Esophagus squamous epithelium (tissue), 5 donors: ENCODE measurements around the gene EDN3. TPM values are rescaled to one million over a fixed set of nuclear protein-coding genes. Genes with fewer than 3 reads are reported as not detected.

ENCODE experiments used
- DNase-seq: peaks from one replicate; lab custom pipeline; 2025; lab: John Stamatoyannopoulos, UW
- H3K27ac ChIP-seq, 4 donors: fragments of 200-600 bp; sonication (generic); one replicate each; pipeline ENCODE4 v1.5.1; 2016 to 2019; ENCODE audit warnings: mild to moderate bottlenecking in 1 of 4
- H3K27me3 ChIP-seq, 4 donors: fragments of 200-600 bp; sonication (generic); 1 replicate in 3 of 4; 2 replicates in 1 of 4; pipeline versions ENCODE4 v1.5.1 to v1.6.0; 2017 to 2021; ENCODE audit warnings: antibody characterized with exemption in 1 of 4
- H3K36me3 ChIP-seq, 3 donors: fragments of 200-600 bp; sonication (generic); one replicate each; pipeline ENCODE4 v1.5.1; 2016 to 2019
- H3K4me1 ChIP-seq, 3 donors: fragments of 200-600 bp; sonication (generic); one replicate each; pipeline ENCODE4 v1.5.1; 2017 to 2019
- H3K4me3 ChIP-seq, 4 donors: fragments of 200-600 bp; sonication (generic); 1 replicate in 3 of 4; 2 replicates in 1 of 4; pipeline ENCODE4 v1.5.1; 2016 to 2019; ENCODE audit warnings: mild to moderate bottlenecking in 2 of 4, moderate library complexity in 1 of 4
- H3K9me3 ChIP-seq, 3 donors: fragments of 200-600 bp; sonication (generic); one replicate each; pipeline ENCODE4 v1.5.1; 2016 to 2019
- POLR2A ChIP-seq, 4 donors: fragments of 450-650 bp; IDR thresholded peaks; one replicate each; pipeline ENCODE4 v1.6.1; 2017; ENCODE audit warnings: antibody characterized with exemption in 4 of 4, mild to moderate bottlenecking in 4 of 4, moderate library complexity in 3 of 4
- WGBS, 2 donors: methylation state at CpG; one replicate each; pipeline ENCODE4 v1.1.5; 2018; 5-methylcytosine and 5-hydroxymethylcytosine counted together
- intact Hi-C: fragments of 100-400 bp; cut with DNase I; formaldehyde crosslinking; loops from one replicate; pipeline ENCODE4 v1.15.0; 2022
- total RNA-seq, 4 donors: library from RNA; depleted of rRNA; stranded (reverse); fragments of >200 nt; gene quantifications; one replicate each; pipeline ENCODE4 v1.1.0, GENCODE V29; 2016
- TF ChIP-seq, protein P1 (sequence below), 6 experiments: fragments of 450-650 bp in 4 of 6; fragments of 200-600 bp in 2 of 6; sonication (generic) in 2 of 6; IDR thresholded peaks; one replicate each; pipeline ENCODE4 v1.5.1; 2016 to 2019; ENCODE audit warnings: antibody characterized with exemption in 6 of 6, mild to moderate bottlenecking in 4 of 6, moderate library complexity in 4 of 6
- donor health status: DM: yes; HTN: yes; CAD: no.

Gene EDN3
- total RNA-seq, 4 donors from 2014 or later, result 7.5 to 65.2 (median 16.6) TPM

DNA sequence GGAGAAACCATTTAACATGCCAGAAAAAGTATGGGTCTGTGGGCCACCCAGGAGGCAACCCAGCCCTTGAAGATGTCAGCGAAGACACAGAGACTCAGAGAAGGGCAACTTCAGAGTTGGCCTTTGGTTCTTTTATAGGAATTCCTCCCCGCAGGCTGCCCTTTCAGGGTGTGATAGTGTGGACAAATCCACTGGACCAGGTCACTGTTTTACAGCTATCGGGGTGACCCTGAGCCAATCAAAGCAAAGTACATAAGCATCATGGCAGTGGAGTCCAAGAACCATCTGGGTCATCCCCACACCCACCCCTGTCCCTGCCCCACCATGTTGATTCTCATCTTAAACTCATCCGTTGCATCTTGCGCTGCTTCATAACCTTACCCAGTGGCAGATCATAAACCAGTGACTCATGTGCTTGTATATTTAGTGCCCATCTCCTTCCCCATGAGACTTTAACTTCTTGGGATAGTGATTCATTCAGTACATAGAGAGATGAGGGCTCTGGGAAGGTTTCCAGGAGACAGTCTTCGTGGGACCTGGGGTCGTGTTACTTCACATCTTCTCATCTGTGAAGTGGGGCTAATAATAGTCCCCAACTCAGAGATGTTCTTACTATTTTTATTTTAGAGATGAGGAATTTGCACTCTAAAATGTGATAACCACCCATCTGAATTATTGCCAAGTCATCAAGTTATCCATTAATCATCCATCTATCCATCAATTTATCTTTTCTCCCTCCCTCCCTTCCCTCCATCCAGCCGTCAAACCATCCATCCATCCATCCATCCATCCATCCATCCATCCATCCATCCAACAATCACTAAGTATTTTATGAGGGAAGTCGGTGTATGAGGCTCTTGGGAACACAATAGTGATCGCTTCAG is 51.0 kb downstream of the EDN3 start:
- Histone ChIP-seq H3K9me3 (no peaks in the 10 kb centered on the region), H3K36me3 (no peaks in the 10 kb centered on the region), H3K4me1 (peaks cover 0 to 4% (median 0%) of the 10 kb centered on the region in 3 donors), H3K27me3 (peaks cover 0 to 13% (median 0%) of the 10 kb centered on the region in 4 donors), H3K27ac (no peak overlapping the region), H3K4me3 (no peak overlapping the region)
- TF ChIP-seq, protein P1, sequence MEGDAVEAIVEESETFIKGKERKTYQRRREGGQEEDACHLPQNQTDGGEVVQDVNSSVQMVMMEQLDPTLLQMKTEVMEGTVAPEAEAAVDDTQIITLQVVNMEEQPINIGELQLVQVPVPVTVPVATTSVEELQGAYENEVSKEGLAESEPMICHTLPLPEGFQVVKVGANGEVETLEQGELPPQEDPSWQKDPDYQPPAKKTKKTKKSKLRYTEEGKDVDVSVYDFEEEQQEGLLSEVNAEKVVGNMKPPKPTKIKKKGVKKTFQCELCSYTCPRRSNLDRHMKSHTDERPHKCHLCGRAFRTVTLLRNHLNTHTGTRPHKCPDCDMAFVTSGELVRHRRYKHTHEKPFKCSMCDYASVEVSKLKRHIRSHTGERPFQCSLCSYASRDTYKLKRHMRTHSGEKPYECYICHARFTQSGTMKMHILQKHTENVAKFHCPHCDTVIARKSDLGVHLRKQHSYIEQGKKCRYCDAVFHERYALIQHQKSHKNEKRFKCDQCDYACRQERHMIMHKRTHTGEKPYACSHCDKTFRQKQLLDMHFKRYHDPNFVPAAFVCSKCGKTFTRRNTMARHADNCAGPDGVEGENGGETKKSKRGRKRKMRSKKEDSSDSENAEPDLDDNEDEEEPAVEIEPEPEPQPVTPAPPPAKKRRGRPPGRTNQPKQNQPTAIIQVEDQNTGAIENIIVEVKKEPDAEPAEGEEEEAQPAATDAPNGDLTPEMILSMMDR (IDR thresholded peaks at IDR 0.05), result no peak
- TF ChIP-seq POLR2A (IDR thresholded peaks at IDR 0.05), result no peak
- intact Hi-C loops, result no loop called here
- no peak for DNase-seq
- WGBS, 2 donors, result 73 to 82% methylated on average over 9 to 10 of the region's 10 CpGs

DNA sequence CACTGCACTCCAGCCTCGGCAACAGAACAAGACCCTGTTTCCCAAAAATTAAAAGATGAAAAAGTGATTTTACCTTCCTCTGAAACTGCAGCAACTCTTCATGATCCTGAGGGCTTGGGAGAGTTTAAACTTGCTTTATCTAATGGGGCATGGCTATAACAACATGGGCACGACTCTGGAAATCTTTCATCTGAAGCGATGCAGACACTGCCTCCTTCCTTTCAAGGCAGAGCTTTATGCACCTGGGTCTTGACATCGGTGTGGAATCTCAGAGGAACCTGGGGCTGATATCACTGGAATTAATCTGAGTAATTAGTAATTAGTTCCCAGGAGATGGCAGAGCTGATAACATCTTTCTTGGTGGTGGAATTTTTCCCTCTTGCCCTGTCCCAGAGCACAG is 52.1 kb downstream of the EDN3 start:
- intact Hi-C loops, result no loop called here
- no peaks in the 10 kb centered on the region for H3K9me3 ChIP-seq
- no peak overlapping the region for H3K4me3 ChIP-seq
- WGBS, 2 donors, result 84 to 85% methylated on average over 4 of the region's 4 CpGs
- H3K27ac ChIP-seq, result no peak overlapping the region
- H3K36me3 ChIP-seq, result no peaks in the 10 kb centered on the region
- H3K27me3 ChIP-seq, result peaks cover 0 to 25% (median 0%) of the 10 kb centered on the region in 4 donors
- H3K4me1 ChIP-seq, result peaks cover 0 to 15% (median 0%) of the 10 kb centered on the region in 3 donors
- TF ChIP-seq, protein P1 (IDR thresholded peaks at IDR 0.05), result no peak
- no peak for TF ChIP-seq POLR2A (IDR thresholded peaks at IDR 0.05)
- DNase-seq, result no peak

DNA sequence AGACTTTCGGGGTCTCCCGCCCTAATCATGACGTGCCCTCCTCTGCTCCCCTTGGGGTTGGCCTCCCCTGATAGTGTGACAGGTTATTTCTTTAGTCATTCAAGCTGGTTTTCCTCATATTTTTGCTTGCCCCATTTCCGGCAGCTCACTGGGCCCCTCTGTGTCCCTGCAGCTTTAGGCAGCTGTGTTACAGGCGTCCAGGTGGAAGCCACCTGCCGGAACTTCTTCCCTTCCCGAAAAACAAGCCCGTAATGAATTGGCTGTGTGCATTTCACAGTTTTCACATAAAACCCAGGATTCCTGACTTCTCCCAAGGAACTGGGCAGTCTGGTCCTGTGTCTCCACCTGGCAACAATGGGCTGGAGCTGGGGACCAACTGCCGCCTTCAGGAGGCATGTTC is 52.6 kb downstream of the EDN3 start:
- Histone ChIP-seq H3K27me3 (peaks cover 0 to 25% (median 0%) of the 10 kb centered on the region in 4 donors), H3K4me3 (no peak overlapping the region), H3K4me1 (peaks cover 0 to 16% (median 0%) of the 10 kb centered on the region in 3 donors), H3K27ac (no peak overlapping the region), H3K9me3 (no peaks in the 10 kb centered on the region), H3K36me3 (no peaks in the 10 kb centered on the region)
- WGBS, 2 donors, result 84 to 85% methylated on average over 9 of the region's 9 CpGs
- intact Hi-C loops, result no loop called here
- no peak for DNase-seq
- TF ChIP-seq, protein P1 (IDR thresholded peaks at IDR 0.05), result no peak
- no peak for TF ChIP-seq POLR2A (IDR thresholded peaks at IDR 0.05)

- TF ChIP-seq, protein P1 (IDR thresholded peaks at IDR 0.05), result no peak
- TF ChIP-seq POLR2A (IDR thresholded peaks at IDR 0.05), result no peak
- intact Hi-C loops, result no loop called here
- Histone ChIP-seq H3K27ac (no peak overlapping the region), H3K4me3 (no peak overlapping the region), H3K36me3 (no peaks in the 10 kb centered on the region), H3K27me3 (peaks cover 0 to 17% (median 0%) of the 10 kb centered on the region in 4 donors), H3K4me1 (peaks cover 0 to 21% (median 0%) of the 10 kb centered on the region in 3 donors), H3K9me3 (no peaks in the 10 kb centered on the region)
- 69 to 78% methylated on average over 1 to 2 of the region's 6 CpGs for WGBS, 2 donors
- no peak for DNase-seq
These were observed 54.0 kb downstream of the EDN3 start for GRCh38 chr20:59354460-59354859.

GRCh38 chr20:59355242-59355641 is 54.8 kb downstream of the EDN3 start:
- H3K27me3 ChIP-seq, result peaks cover 0 to 19% (median 0%) of the 10 kb centered on the region in 4 donors
- DNase-seq, result no peak
- peaks cover 0 to 29% (median 0%) of the 10 kb centered on the region in 3 donors for H3K4me1 ChIP-seq
- no peak overlapping the region for H3K4me3 ChIP-seq
- no peaks in the 10 kb centered on the region for H3K36me3 ChIP-seq
- no peaks in the 10 kb centered on the region for H3K9me3 ChIP-seq
- WGBS, 2 donors, result 76 to 85% methylated on average over 2 of the region's 2 CpGs
- TF ChIP-seq, protein P1 (IDR thresholded peaks at IDR 0.05), result no peak
- TF ChIP-seq POLR2A (IDR thresholded peaks at IDR 0.05), result no peak
- intact Hi-C loops, result no loop called here
- H3K27ac ChIP-seq, result no peak overlapping the region
